Hepatocyte (in vitro differentiated cells): ENCODE results near the gene RIC8B. TPM values are rescaled to one million over a fixed set of nuclear protein-coding genes. Genes with fewer than 3 reads are reported as not detected.

ENCODE experiments used
- DNase-seq: peaks from one replicate; pipeline ENCODE4 v3.0.0-alpha.2; 2016; ENCODE audit warnings: low spot score
- H2AFZ ChIP-seq: fragments of 200-600 bp; sonication (generic); 2 replicates; pipeline ENCODE4 v1.6.0; 2016; ENCODE audit warnings: antibody characterized with exemption, mild to moderate bottlenecking
- H3K27ac ChIP-seq: fragments of 200-600 bp; sonication (generic); 2 replicates; pipeline ENCODE4 v1.5.1; 2016; ENCODE audit warnings: mild to moderate bottlenecking
- H3K27me3 ChIP-seq: fragments of 200-600 bp; sonication (generic); 2 replicates; pipeline ENCODE4 v1.6.1; 2016
- H3K36me3 ChIP-seq: fragments of 200-600 bp; sonication (generic); replicated peaks from 2 replicates; pipeline ENCODE4 v1.5.1; 2016; ENCODE audit warnings: low read depth; ENCODE audit not compliant: insufficient read depth
- H3K4me1 ChIP-seq: fragments of 200-600 bp; sonication (generic); 2 replicates; pipeline ENCODE4 v1.5.1; 2016; ENCODE audit warnings: mild to moderate bottlenecking, moderate library complexity; ENCODE audit not compliant: insufficient read depth
- H3K4me2 ChIP-seq: fragments of 200-600 bp; sonication (generic); 2 replicates; pipeline ENCODE4 v1.6.0; 2016
- H3K4me3 ChIP-seq: fragments of 200-600 bp; sonication (generic); 2 replicates; pipeline ENCODE4 v1.5.1; 2016; ENCODE audit warnings: mild to moderate bottlenecking
- H3K79me2 ChIP-seq: fragments of 200-600 bp; sonication (generic); 2 replicates; pipeline ENCODE4 v1.6.0; 2017; ENCODE audit warnings: mild to moderate bottlenecking
- H3K9me2 ChIP-seq: fragments of 200-600 bp; sonication (generic); replicated peaks from 2 replicates; pipeline ENCODE4 v1.6.0; 2017; ENCODE audit warnings: mild to moderate bottlenecking; ENCODE audit not compliant: insufficient read depth
- H3K9me3 ChIP-seq: fragments of 200-600 bp; sonication (generic); 2 replicates; pipeline ENCODE4 v1.5.1; 2016; ENCODE audit warnings: low read depth, mild to moderate bottlenecking
- H4K20me1 ChIP-seq: fragments of 200-600 bp; sonication (generic); 2 replicates; pipeline ENCODE4 v1.6.0; 2016; ENCODE audit warnings: mild to moderate bottlenecking; ENCODE audit not compliant: insufficient read depth, poor library complexity, severe bottlenecking
- EZH2 ChIP-seq: fragments of 200-600 bp; sonication (generic); IDR thresholded peaks from 2 replicates; pipeline ENCODE4 v1.6.1; 2016; ENCODE audit warnings: antibody characterized with exemption, mild to moderate bottlenecking, borderline replicate concordance
- EZH2phosphoT487 ChIP-seq: fragments of 200-600 bp; sonication (generic); IDR thresholded peaks from one replicate; pipeline ENCODE4 v1.6.1; 2018; ENCODE audit warnings: antibody characterized with exemption, mild to moderate bottlenecking, low read depth, moderate library complexity; ENCODE audit not compliant: unreplicated experiment, severe bottlenecking
- WGBS: methylation state at CpG from one replicate; pipeline ENCODE4 v1.1.6; 2016; ENCODE audit warnings: low lambda C conversion rate; ENCODE audit errors: missing lambda C conversion rate; 5-methylcytosine and 5-hydroxymethylcytosine counted together
- polyA plus RNA-seq: library from polyadenylated mRNA; unstranded; fragments of >200 nt; fragmentation: Nextera tagmentation; extraction: Ambion mirVana; gene quantifications from 2 replicates; pipeline ENCODE4 v1.2.1, GENCODE V29; 2016
- total RNA-seq: library from RNA; depleted of rRNA; stranded (reverse); fragments of >200 nt; gene quantifications from 2 replicates; pipeline ENCODE4 v1.2.3, GENCODE V29; 2014
- TF ChIP-seq, protein P1 (sequence below): fragments of 200-600 bp; sonication (generic); IDR thresholded peaks from 2 replicates; pipeline ENCODE4 v1.5.1; 2016; ENCODE audit warnings: antibody characterized with exemption, mild to moderate bottlenecking; ENCODE audit not compliant: poor library complexity

RIC8B gene
- total and polyA plus RNA-seq, 2 experiments from 2014 or later: 5.4 to 10.6 TPM

DNA sequence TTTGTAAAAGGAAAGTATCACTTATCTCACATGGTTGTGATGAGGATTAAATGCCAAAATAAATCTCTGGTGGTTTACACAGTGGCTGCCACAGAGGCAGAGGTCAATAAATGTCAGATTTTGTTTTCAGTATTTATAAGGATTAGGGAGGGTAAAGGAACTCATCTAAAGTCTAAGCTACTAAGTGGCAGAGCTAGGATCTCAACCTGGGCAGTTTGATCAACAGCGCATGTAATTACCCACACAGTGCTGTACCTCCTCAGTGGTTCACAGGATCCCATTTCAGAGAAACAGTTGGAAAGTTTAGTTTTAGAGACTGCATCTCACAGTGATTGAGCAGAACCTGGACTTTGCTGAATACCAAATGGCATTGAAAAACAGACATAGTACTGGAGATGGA lies 44.9 kb upstream of the RIC8B start:
- H4K20me1 ChIP-seq: no peaks in the 10 kb centered on the region
- no peaks in the 10 kb centered on the region for H3K79me2 ChIP-seq
- WGBS: 100% methylated on average over 1 of the region's 1 CpG
- H3K4me2 ChIP-seq: no peak overlapping the region
- H3K9me3 ChIP-seq: no peaks in the 10 kb centered on the region
- no peaks in the 10 kb centered on the region for H3K9me2 ChIP-seq
- DNase-seq: no peak
- H3K27me3 ChIP-seq: no peaks in the 10 kb centered on the region
- TF ChIP-seq EZH2phosphoT487: no peak
- TF ChIP-seq, protein P1, sequence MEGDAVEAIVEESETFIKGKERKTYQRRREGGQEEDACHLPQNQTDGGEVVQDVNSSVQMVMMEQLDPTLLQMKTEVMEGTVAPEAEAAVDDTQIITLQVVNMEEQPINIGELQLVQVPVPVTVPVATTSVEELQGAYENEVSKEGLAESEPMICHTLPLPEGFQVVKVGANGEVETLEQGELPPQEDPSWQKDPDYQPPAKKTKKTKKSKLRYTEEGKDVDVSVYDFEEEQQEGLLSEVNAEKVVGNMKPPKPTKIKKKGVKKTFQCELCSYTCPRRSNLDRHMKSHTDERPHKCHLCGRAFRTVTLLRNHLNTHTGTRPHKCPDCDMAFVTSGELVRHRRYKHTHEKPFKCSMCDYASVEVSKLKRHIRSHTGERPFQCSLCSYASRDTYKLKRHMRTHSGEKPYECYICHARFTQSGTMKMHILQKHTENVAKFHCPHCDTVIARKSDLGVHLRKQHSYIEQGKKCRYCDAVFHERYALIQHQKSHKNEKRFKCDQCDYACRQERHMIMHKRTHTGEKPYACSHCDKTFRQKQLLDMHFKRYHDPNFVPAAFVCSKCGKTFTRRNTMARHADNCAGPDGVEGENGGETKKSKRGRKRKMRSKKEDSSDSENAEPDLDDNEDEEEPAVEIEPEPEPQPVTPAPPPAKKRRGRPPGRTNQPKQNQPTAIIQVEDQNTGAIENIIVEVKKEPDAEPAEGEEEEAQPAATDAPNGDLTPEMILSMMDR: no peak
- H3K4me3 ChIP-seq: no peak overlapping the region
- no peaks in the 10 kb centered on the region for H3K4me1 ChIP-seq
- no peak overlapping the region for H3K27ac ChIP-seq
- no peak overlapping the region for H2AFZ ChIP-seq
- no peaks in the 10 kb centered on the region for H3K36me3 ChIP-seq

DNA sequence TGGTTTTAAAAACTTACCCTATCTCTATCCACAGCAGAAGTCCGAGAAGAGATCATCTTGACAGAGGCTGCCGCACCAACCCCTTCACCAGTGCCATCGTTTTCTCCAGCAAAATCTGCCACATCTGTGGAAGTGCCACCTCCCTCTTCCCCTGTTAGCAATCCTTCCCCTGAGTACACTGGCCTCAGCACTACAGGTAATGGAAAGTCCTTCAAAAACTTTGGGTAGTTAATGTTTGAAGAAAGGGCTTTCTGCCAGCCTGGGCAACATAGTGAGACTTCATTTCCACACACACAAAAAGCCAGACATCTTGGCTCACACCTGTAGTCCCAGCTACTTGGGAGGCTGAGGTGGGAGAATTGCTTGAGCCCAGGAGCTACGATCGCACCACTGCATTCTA lies 41.6 kb upstream of the RIC8B start:
- H3K79me2 ChIP-seq: no peaks in the 10 kb centered on the region
- no peak overlapping the region for H3K4me3 ChIP-seq
- no peak overlapping the region for H2AFZ ChIP-seq
- no peak overlapping the region for H3K27ac ChIP-seq
- no peaks in the 10 kb centered on the region for H3K4me1 ChIP-seq
- peaks cover 5% of the 10 kb centered on the region for H3K27me3 ChIP-seq
- H3K4me2 ChIP-seq: no peak overlapping the region
- no peak for DNase-seq
- no peaks in the 10 kb centered on the region for H3K36me3 ChIP-seq
- H3K9me3 ChIP-seq: no peaks in the 10 kb centered on the region
- WGBS: 93% methylated on average over 5 of the region's 5 CpGs
- H4K20me1 ChIP-seq: no peaks in the 10 kb centered on the region
- no peak for TF ChIP-seq EZH2phosphoT487
- TF ChIP-seq, protein P1: no peak
- TF ChIP-seq EZH2: no peak
- H3K9me2 ChIP-seq: no peaks in the 10 kb centered on the region

DNA sequence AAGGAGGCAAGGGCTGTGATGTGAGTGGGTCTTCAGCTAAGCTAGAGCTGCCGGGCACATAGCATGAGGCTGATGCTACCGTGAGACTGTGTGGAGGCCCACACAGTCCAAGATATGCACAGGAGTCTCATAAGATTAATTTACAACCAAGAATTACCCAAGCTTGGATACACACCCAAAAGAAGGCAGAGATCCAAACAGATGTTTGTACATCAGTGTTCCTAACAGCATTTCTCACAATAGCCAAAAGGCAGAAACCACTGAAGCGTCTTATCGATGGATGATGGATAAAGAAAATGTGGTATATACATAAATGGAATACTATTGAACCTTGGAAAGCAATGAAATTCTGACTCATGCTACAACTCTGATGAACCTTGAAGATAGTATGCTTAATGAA lies 40.8 kb upstream of the RIC8B start:
- 85% methylated on average over 4 of the region's 4 CpGs for WGBS

More for the DNA sequence above, 40.8 kb upstream of the RIC8B start:
- Histone ChIP-seq H3K36me3 (no peaks in the 10 kb centered on the region), H4K20me1 (no peaks in the 10 kb centered on the region), H3K4me1 (no peaks in the 10 kb centered on the region), H3K27ac (no peak overlapping the region), H3K27me3 (peaks cover 5% of the 10 kb centered on the region), H3K9me2 (no peaks in the 10 kb centered on the region), H2AFZ (no peak overlapping the region), H3K4me2 (no peak overlapping the region), H3K9me3 (no peaks in the 10 kb centered on the region), H3K4me3 (no peak overlapping the region), H3K79me2 (no peaks in the 10 kb centered on the region)
- DNase-seq: no peak
- TF ChIP-seq, protein P1: no peak
